Skeletal muscle cell (primary cell): ENCODE results near the gene GFRA3.

Experiments
- DNase-seq: peaks from one replicate; pipeline ENCODE4 v3.0.0-alpha.2; 2010; ENCODE audit warnings: low read depth
- H3K4me3 ChIP-seq: 2 replicates; pipeline ENCODE4 v1.5.1; 2011; ENCODE audit warnings: low read depth, mild to moderate bottlenecking, control low read depth, low read length, moderate library complexity

GFRA3 gene

DNA sequence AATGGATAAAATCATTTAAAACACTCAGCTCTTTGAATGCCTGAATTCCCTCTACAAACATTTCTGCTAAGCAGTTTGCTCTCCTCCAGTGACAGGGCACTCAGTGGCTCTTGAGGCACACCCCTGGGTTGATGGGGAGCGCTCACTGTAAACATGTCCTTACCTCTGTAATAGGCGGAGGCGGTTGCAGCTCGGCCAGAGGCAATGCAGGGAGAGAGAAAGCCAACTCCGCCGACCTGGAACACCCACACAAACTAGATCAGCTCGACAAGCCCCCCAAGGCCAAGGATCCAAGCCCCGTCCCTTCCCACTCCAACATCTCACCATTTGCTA, 61.6 kb downstream of the GFRA3 start:
- peak overlapping the region; percentile 100 for H3K4me3 ChIP-seq
- DNase-seq: no peak

DNA sequence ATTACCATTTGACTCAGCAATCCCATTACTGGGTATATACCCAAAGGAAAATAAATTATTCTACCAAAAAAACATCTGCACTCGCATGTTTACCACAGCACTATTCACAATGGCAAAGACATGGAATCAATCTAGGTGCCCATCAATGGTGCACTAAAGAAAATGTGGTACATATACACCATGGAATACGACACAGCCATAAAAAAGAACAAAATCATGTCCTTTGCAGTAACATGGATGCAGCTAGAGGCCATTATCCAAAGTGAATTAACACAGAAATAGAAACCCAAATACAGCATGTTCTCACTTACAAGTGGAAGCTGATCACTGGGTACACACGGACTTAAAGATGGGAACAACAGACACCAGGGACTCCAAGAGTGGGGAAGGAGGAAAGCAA, 63.4 kb downstream of the GFRA3 start:
- no peak overlapping the region for H3K4me3 ChIP-seq
- no peak for DNase-seq
